Retina (tissue), 1 donor: ENCODE measurements around the gene HOXB2.
"Not testable (repeated sequence)": the region's sequence is repeated elsewhere in the genome, so short reads cannot be mapped to it uniquely, and the experiment has no call there.

Experiments
- DNase-seq: peaks from one replicate; pipeline ENCODE4 v3.0.0-alpha.2; 2016

Gene HOXB2

DNA sequence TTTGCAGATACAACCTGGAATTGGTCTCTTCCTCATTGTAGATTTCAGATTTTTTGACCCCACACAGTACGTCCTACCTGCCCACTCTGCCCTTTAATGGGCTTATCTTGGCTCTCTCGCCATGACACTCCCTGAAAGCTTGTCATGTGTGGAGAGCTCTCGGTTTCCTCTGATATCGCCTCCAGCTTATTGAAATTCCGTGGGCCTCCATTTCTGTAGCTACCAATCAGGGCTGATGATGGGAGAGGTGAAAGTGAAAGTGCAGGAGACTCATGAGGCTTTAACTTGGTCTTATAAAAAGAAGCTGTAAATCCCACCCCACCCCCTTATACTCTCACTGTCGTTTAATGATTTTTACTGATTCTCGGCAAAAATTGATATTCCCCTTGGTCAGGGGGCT is 31.8 kb downstream of the HOXB2 start:
- no peak for DNase-seq

DNA sequence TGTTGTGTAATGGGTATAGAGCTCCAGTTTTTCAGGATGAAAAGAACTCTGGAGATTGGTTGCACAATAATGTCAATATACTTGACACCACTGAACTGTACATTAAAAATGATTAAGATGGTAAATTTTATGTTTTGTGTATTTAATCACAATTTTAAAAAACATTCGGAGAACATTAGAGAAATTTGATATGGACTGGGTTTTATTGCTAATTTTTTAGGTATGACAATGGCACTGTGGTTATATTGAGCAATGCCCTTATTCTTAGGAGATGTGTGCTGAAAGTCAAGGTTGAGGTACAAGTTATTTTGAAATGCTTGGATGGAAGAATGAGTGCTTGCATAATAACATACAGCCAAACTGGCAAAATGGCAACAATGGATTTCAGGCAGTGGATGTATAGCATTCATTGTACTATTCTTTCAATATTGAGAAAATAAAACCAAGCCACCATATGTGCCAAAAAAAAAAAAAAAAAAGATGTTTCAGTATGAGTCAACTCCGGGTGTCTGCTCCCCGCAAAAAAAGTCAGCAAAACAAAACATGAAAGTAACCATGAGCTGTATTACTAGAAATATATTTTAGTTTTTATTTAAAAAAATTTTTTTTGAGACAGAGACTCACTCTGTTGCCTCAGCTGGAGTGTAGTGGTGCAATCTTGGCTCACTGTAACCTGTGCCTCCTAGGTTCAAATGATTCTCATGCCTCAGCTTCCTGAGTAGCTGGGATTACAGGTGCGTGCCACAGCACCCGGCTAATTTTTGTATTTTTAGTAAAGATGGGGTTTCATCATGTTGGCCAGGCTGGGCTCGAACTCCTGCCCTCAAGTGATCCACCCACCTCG is 33.9 kb downstream of the HOXB2 start:
- DNase-seq: no peak

DNA sequence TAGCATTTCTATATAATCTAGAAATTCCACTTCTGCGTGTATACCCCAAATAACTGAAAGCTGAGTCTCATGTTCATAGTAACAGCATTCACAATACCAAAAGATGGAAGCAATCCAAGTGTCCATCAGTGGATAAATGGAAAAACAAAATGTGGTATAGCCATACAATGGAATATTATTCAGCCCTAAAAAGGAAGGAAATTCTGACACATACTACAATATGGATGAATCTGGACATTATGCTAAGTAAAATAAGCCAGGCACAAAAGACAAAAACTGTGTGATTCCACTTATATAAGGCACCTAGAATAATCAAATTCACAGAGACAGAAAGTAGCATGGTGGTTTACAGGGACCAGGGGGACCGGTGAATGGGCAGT is 34.5 kb downstream of the HOXB2 start:
- no peak for DNase-seq

DNA sequence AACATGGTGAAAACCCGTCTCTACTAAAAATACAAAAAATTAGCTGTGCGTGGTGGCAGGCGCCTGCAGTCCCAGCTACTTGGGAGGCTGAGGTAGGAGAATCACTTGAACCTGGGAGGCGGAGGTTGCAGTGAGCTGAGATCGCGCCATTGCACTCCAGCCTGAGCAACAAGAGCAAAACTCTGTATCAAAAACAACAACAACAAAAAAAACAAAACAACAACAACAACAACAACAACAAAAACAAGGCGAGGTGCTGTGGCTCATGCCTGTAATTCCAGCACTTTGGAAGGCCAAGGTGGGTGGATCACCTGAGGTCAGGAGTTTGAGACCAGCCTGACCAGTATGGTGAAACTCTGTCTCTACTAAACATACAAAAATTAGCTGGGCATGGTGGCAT is 35.2 kb downstream of the HOXB2 start:
- DNase-seq: not testable (repeated sequence)

DNA sequence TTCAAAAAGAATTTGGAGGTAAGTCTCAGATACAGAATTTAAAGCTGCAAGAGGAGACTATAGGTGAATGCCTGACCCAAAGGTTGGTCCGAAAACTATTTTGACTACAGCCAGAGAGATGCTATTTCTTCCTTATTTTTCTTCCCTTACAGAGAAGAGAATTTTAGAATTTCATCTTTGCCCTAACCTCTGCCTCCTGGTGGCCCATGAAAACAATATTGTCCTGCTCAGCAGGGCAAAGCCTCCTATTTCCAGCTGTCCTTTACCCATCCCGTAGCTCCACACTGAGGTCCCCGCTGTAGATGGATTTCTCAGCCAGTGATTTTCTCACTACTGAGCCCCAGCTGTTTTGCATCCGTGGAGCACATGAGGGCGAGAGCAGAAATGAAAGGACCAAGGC is 38.7 kb downstream of the HOXB2 start:
- no peak for DNase-seq

DNA sequence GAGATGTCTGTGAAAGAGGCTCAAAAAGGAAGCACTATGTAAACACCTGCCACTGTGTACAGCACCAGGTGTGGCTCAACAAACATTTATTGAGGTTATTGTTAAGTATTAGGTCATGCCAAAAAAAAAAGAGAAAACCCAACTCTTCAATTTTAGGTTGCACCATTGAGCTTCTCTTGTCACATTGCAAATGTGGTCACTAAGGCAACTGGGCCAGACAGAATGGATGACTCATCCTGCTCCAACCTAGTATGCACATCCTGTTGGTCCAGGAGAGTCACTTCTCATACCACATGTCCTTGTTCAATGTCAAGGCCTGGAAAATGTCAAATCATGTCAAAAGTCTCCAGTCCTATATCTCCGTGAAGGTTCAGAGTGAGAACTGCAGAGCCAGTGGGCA is 39.1 kb downstream of the HOXB2 start:
- no peak for DNase-seq

DNA sequence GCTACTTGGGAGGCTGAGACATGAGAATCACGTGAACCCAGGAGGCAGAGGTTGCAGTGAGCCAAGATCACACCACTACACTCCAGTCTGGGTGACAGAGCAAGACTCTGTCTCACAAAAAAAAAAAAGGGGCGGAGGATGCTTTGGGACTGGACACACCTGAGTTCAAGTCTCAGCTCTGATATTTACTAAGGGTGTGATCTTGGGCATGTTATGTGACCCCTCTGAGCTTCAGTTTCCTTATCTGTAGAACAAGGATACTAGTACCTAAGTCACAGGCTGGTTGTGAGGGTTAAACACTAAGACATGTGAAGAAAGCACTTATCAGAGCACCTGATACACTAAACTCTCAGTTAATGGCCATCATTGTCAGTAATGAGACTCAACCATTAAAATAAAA is 40.0 kb downstream of the HOXB2 start:
- DNase-seq: no peak

DNA sequence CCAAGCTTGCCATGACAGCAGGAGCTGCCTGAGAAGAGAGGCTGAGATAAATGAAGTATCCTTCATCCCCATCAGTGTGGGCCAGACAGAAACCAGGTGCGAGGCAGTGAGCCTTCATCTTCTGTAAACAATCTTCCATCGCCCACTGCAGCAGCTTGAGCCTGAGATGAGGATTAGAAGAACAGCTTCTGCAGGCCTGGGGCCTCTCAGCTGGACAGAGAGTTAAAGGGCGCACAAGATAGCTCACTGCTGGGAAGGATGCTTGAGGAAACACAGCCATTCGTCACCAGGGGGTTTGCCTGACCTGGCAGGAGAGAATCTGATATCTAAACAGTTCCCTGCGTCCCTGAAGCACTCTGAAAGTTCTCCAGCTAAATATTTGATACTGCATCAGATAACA is 41.2 kb downstream of the HOXB2 start:
- DNase-seq: no peak

DNA sequence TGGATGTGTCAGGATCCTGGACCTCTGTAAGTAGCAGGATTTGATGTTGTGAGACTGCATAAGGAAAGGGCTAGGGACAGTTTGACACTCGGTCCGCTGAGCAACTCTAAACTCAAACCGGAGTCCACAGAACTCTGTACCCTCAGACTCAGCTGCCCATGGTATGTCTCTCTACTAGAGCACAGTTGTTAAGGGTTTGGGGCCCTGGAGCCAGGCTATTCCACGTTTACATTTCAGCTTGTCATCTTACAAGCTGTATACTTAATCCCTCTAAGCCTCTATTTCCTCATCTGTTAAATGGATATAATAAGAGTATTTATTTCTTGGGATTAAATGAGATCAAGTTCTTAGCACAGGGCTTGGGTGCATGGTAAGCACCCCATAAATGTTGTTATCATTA is 42.0 kb downstream of the HOXB2 start:
- DNase-seq: no peak

DNA sequence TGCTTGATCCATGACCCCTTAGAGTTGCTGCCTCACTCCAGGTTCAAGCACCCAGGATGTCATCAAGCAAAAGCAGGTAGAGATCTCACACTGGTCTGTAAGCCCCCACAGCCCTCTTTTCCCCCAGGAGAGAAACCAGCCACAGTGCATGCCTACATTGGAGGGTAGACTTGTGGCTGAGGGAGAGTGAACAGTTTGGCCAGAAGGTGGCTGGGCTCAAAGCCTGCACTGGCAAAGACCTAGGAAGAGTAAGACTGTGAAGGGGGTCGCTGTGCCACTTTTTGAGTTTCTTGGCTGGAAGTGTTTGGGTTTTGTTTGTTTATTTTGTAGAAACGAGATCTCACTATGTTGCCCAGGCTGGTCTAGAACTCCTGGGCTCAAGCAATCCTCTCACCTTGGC is 42.6 kb downstream of the HOXB2 start:
- no peak for DNase-seq

DNA sequence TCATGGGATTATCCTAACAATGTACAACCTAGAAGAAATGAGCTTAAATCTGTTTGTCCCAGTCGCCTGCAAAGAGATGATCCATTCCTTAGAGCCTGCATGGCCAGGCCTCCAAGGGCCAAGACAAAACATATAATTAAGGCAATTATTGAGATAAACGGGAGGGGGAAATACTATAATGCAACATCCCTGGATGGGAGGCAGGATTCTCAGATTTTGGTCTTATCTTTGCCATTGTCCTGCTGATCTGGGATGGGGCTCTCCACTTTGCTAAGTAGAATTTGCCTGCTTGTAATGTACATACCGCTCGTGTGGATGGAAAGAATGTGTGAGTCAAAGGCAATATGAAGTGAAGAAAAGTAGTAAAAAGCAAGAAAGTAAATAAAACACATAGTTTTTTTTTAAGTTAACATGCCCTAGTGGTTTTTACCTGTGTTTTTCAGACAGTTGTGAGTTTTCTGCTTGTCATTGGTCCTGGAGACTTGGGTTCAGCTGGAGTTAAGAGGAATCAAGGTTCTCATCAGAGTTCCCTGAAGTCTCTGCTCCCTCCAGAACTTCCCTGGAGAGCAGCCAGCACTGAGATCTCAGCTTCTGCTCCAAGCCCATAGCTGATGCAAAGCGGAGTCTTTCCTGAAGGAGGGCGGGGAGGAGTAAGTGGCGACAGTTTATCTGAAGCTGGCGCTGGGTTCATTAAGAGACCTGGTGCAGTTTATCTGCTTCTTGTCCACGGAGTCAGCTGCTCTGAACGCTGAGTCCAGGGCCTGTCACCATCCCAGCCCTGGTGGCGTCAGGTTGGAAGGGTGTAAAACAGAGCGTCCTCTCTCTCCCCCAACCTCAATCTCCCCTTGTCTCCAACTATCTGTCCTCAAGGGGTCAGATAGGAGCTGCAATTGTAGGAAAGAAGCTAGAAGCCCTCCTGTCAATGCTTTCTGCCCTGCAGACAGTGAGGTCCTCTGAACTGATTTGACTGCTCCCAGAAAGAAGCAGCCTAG is 44.2 kb downstream of the HOXB2 start:
- DNase-seq: no peak

DNA sequence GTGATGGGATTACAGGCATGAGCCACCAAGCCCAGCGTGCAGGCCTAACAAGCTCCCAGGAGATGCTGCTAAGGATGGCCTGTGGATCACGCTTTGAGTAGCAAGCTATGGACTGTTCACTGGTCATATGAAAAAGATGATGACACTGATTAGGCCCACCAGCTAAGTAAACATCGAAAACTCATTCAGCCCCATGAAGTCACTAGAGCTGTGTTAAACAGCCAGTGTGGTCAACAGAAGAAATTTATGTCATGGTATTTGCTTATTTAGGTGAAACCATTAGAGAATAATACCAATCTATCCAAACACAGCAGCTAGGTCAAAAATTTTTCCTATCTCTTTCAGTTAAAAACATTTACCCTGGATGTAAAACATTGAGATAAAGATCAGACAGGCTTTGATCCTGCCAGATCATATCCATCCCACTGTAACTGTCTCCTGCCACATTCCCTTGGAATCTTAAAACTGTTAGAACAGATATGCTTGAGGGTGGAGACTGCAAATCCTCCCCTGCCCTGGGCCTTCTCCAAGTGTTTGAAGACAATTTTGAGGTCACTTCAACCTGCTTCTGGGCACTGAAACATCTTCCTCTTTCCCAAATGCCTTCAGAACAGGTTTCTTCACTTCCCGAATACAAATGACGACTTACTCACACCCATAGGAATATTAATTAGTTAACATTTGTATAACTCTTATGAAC is 45.0 kb downstream of the HOXB2 start:
- no peak for DNase-seq

DNA sequence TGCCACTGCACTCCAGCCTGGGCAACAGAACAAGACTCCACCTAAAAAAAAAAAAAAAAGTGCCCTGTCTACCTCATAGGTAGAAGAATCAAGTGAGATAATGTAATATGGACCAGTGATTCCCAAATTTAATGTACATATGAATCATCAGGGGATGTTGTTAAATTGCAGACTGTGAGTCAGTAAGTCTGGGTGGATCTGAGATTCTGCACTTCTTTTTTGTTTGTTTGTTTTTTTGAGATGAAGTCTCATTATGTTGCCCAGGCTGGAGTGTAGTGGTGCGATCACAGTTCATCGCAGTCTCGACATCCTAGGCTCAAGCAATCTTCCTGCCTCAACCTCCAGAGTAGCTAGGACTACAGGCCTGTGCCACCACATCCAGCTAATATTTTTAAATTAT is 45.7 kb downstream of the HOXB2 start:
- no peak for DNase-seq

DNA sequence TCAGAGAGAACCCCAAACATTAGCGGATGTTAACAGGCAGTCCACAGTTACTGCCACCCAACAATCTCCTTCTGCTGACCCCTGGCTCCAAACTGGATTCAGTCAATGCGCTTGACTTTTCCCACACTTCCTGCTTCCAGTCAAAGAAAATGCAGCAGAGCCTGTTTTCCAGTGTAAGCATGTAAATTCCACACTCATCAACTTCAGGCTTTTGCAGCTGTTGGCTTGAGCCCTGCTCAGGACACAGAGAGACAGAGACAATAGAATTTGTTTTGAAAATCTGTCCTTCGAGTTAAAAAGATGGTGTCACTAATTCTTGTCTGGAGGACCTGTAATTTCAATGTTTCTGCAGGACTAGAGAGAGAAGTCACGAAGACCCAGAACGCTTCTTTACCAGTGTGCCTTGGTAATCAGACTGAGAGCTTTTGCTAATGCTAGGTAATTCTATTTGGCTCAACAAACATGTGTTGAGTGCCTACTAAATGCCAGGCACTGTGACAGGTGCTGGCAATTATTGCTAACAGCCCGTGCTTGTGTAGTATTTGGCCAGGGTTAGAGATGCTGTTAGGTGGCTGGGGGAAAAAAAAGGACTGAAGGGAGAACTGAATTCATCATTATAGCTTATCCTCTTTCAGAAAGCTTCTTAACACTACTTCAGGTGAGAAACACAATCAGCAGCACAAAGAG is 46.6 kb downstream of the HOXB2 start:
- no peak for DNase-seq

DNA sequence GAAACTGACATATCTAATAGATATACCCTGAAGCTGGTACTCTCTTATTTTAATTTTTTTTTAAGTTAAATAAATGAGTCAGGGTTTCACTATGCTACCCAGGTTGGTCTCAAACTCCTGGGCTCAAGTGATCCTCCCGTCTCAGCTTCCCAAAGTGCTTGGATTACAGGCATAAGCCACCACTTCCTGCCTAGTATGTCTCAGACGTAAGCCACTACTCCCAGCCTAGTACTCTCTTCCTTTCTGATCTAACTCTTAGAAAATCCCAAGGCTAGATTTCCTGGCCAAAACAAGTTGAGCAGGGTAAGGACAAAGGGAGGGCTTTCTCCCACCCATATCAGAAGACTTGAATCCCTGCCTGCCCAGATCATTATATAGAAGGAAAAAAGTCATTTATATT is 47.8 kb downstream of the HOXB2 start:
- DNase-seq: no peak

DNA sequence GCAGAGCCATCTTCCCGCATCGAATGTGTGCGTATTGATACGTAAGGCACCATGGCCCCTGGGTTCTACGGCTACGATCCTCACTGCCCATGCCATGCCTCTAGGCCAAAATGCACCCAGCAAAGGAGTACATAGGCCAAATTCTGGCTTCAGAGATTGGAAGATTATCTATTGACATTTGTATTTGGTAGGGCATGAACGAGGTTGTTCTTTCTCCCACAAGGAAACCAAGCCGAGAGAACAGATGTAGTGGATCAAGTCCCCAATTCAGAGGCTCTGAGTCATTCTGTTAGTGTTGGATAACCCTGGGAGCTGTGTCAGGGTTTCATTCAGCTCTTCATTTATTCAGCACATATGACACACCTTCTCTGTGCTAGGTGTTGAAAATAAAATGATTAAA is 50.6 kb downstream of the HOXB2 start:
- no peak for DNase-seq
